Measurements from ENCODE around the gene GPA33. TPM values are rescaled to one million over a fixed set of nuclear protein-coding genes. Genes with fewer than 3 reads are reported as not detected.

Gene GPA33
- total RNA-seq, 4 donors from 2014 or later = 87.4 to 568 (median 509) TPM

- TF ChIP-seq POLR2AphosphoS5 (IDR thresholded peaks at IDR 0.05) = no peak
- no peak for TF ChIP-seq POLR2A (IDR thresholded peaks at IDR 0.05)
- TF ChIP-seq CTCF (IDR thresholded peaks at IDR 0.05) = no peak
- no peak for TF ChIP-seq EP300 (IDR thresholded peaks at IDR 0.05; ENCODE audit: low read depth)
- Histone ChIP-seq H3K9me3 (no peaks in the 10 kb centered on the region), H3K27ac (no peak overlapping the region), H3K27me3 (no peaks in the 10 kb centered on the region), H3K4me1 (peaks cover 6 to 24% (median 18%) of the 10 kb centered on the region in 4 donors), H3K4me3 (no peak overlapping the region), H3K36me3 (no peaks in the 10 kb centered on the region)
- 88 to 92% methylated on average over 1 to 3 of the region's 3 CpGs for WGBS, 2 donors (ENCODE audit: low coverage in 1 of 2)
- in situ Hi-C loops (cut with MboI; ENCODE audit: low pct_ligation_motif_present in 1 of 4, low pct_unique_long_range_greater_than_20kb in 1 of 4, low sequenced_read_pairs in 3 of 4) (no loop called here), intact Hi-C loops (cut with DNase I; ENCODE audit: low total_unique reads) (no loop called here)
- no peak for DNase-seq
These were observed 12.9 kb downstream of the GPA33 start for GRCh38 chr1:167077128-167077867.

GRCh38 chr1:167076136-167076710 is 14.0 kb downstream of the GPA33 start:
- Histone ChIP-seq H3K27me3 (no peaks in the 10 kb centered on the region), H3K4me3 (no peak overlapping the region), H3K9me3 (no peaks in the 10 kb centered on the region), H3K27ac (no peak overlapping the region), H3K4me1 (peaks cover 3 to 13% (median 8%) of the 10 kb centered on the region in 4 donors), H3K36me3 (no peaks in the 10 kb centered on the region)
- 75 to 78% methylated on average over 4 to 8 of the region's 8 CpGs for WGBS, 2 donors (ENCODE audit: low coverage in 1 of 2)
- no peak for DNase-seq
- intact Hi-C loops (cut with DNase I; ENCODE audit: low total_unique reads) = no loop called here
- TF ChIP-seq POLR2AphosphoS5 (IDR thresholded peaks at IDR 0.05) (no peak), CTCF (IDR thresholded peaks at IDR 0.05) (no peak), POLR2A (IDR thresholded peaks at IDR 0.05) (no peak), EP300 (IDR thresholded peaks at IDR 0.05; ENCODE audit: low read depth) (no peak)
- in situ Hi-C loops (cut with MboI; ENCODE audit: low pct_ligation_motif_present in 1 of 4, low pct_unique_long_range_greater_than_20kb in 1 of 4, low sequenced_read_pairs in 3 of 4) = no loop called here

GRCh38 chr1:167071286-167071685 is 18.9 kb downstream of the GPA33 start:
- intact Hi-C loops (cut with DNase I; ENCODE audit: low total_unique reads) = no loop called here
- no peaks in the 10 kb centered on the region for H3K27me3 ChIP-seq
- TF ChIP-seq EP300 (IDR thresholded peaks at IDR 0.05; ENCODE audit: low read depth) = no peak
- no peak for TF ChIP-seq POLR2A (IDR thresholded peaks at IDR 0.05)
- TF ChIP-seq CTCF (IDR thresholded peaks at IDR 0.05) = no peak
- TF ChIP-seq POLR2AphosphoS5 (IDR thresholded peaks at IDR 0.05) = no peak
- H3K4me3 ChIP-seq = no peak overlapping the region
- no peaks in the 10 kb centered on the region for H3K9me3 ChIP-seq
- no peak overlapping the region for H3K27ac ChIP-seq
- peaks cover 0 to 10% (median 6%) of the 10 kb centered on the region in 4 donors for H3K4me1 ChIP-seq
- in situ Hi-C loops (cut with MboI; ENCODE audit: low pct_ligation_motif_present in 1 of 4, low pct_unique_long_range_greater_than_20kb in 1 of 4, low sequenced_read_pairs in 3 of 4) = loop anchor here in 3 of 4 donors (25.0 kb wide), 2 partner anchors 366 to 466 kb away; no protein-coding TSS in a partner anchor
- WGBS, 2 donors (ENCODE audit: low coverage in 1 of 2) = 86 to 100% methylated on average over 5 to 8 of the region's 8 CpGs
- no peak for DNase-seq
- H3K36me3 ChIP-seq = no peaks in the 10 kb centered on the region

- in situ Hi-C loops (cut with MboI; ENCODE audit: low pct_ligation_motif_present in 1 of 4, low pct_unique_long_range_greater_than_20kb in 1 of 4, low sequenced_read_pairs in 3 of 4) (loop anchor here (5.0 to 25.0 kb wide), 8 partner anchors 54 to 469 kb away; no protein-coding TSS in a partner anchor), intact Hi-C loops (cut with DNase I; ENCODE audit: low total_unique reads) (loop anchor here (5.0 to 10.0 kb wide), 2 partner anchors 374 to 466 kb away; no protein-coding TSS in a partner anchor)
- no peak for TF ChIP-seq POLR2AphosphoS5 (IDR thresholded peaks at IDR 0.05)
- TF ChIP-seq POLR2A (IDR thresholded peaks at IDR 0.05) = no peak
- TF ChIP-seq EP300 (IDR thresholded peaks at IDR 0.05; ENCODE audit: low read depth) = no peak
- no peak for TF ChIP-seq CTCF (IDR thresholded peaks at IDR 0.05)
- H3K36me3 ChIP-seq = no peaks in the 10 kb centered on the region
- DNase-seq = no peak
- no peak overlapping the region for H3K4me3 ChIP-seq
- H3K27ac ChIP-seq = no peak overlapping the region
- no peaks in the 10 kb centered on the region for H3K9me3 ChIP-seq
- peaks cover 0 to 25% (median 17%) of the 10 kb centered on the region in 4 donors for H3K4me1 ChIP-seq
- 89% methylated on average over 13 of the region's 13 CpGs; no CpG with 5 or more reads in 1 of the 2 donors for WGBS, 2 donors (ENCODE audit: low coverage in 1 of 2)
- H3K27me3 ChIP-seq = no peaks in the 10 kb centered on the region
These were observed 21.4 kb downstream of the GPA33 start for GRCh38 chr1:167068761-167069160.

Data from transverse colon (tissue), 4 donors.